GM21447 (cell line): ENCODE measurements around the gene IL19.
A peak's percentile ranks its signal among the peaks of the same experiment; 100 is the strongest.
"Not testable (repeated sequence)": the region's sequence is repeated elsewhere in the genome, so short reads cannot be mapped to it uniquely, and the experiment has no call there.

Experiments
- ATAC-seq: cut with Tn5 transposase; IDR thresholded peaks from one replicate; pipeline ENCODE4 v1.9.1; 2021; ENCODE audit not compliant: unreplicated experiment

Gene IL19

GRCh38 chr1:206772243-206772937 is 1.8 kb downstream of the IL19 start, which contains the start of gene IL10:
TSS of gene IL10 (minus strand) at chr1:206772494. CDS start at chr1:206772435, 59 bp downstream.
- ATAC-seq, result no peak

- no peak for ATAC-seq
Measured at GRCh38 chr1:206774093-206774492, 3.5 kb downstream of the IL19 start.

DNA sequence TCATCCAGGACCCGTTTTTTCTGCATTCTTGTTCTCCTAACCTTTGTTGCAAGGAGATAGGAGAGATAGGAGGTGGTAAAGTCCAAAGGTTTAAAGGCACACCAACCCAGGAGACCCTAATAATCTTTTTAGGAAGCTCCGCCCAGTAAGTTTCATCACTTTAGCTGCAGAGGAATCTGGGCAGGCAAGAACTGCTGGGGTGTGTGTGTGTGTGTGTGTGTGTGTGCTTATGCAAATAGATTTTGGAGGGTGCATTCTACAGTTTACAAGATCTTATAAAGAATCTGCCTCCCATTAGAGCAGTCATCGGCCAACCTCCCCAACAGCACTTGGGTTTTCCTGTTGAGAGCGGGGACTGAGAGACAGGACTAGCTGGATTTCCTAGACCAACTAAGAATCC is 5.7 kb downstream of the IL19 start:
- ATAC-seq, result no peak

GRCh38 chr1:206778031-206778430 is 7.5 kb downstream of the IL19 start:
- no peak for ATAC-seq

GRCh38 chr1:206778911-206779310 is 8.3 kb downstream of the IL19 start:
- not testable (repeated sequence) for ATAC-seq

- ATAC-seq, result no peak
Measured at GRCh38 chr1:206779638-206780037, 9.1 kb downstream of the IL19 start.

DNA sequence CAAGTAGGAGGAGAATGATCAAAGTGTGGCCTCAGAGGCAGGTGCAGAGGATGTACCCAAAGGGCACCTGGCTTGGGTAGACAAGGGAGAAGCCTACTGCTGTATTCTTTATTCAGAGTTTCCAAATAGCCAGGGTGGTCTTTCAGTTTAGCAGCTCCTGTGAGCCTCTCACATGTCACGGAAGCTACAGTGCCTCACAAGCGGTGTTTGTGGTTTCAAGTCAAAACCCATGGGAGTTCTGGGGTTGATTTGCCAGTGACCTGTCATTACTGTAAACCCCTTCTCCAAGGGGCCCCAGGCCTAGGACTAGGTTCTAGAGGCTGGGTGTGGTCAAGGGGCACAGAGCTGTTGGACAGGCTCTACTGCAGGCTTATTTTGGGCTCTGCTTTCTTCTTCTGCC is 11.9 kb downstream of the IL19 start:
- ATAC-seq, result peak; percentile 64

DNA sequence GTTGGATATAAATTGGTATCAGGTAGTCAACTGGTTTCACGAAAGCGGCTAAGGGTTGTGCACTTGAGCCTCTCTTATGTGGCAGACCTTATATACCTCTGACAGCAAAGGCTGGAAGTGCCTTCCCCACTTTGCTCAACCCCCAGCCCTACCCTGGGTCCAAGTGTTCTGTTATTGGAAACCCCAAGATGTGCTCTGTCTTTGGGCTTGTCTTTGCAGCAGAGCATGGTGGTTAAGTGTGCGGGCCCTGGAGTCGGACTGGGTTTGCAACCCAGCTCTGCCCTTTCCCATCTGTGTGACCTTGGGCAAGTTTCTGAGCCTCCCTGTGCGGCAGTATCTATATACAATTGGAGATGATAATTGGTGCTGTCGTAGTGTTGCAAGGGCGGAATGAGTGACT is 12.9 kb downstream of the IL19 start:
- no peak for ATAC-seq

DNA sequence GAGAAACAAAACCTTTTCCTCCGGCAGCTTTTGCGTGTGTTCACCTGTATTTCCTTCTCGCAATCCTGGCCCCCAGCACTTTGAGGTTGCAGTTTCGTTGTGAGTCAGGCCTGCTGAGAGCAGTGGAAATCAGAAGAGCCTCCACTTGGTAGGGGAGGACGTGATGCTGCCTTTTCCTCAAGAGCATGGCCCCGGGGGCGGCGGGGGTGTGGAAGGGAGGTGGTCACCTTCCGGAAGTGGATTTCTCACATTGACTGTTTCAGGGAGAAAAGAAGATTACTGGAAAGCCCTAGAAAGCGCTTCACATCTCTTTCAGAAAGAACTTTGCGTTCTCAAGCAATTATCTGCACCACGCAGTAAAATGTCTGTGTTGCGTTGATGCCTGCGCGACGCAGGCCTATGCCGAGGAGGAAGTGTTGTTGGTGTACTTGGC is 13.9 kb downstream of the IL19 start:
- peak; percentile 71 for ATAC-seq

DNA sequence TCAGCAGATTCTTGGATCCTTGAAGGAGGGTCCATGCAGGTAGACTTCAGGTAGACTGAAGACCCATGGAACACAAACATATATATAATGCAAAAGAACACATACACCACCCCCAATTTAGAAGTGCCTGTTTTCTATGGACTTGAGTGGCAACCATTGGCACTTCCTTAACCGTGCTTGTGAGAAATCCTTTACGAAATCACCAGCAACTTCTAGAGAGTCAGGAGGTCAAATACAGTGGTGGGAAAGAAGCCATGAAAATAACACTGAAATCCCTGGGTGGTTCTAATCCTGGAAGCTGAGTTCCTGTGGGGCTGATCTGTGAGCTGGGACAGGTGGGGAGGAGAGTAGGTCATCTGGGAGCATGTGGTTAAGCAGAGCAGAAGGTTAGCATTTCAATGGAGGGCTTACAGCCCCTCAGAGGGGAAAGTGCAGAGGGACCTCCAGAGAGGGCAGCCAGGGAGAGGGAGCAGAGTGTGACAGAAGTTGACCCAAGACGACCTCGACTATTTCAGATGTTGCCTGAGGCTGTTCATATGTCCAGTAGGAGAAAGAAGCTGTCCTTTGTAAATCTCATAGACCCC is 14.7 kb downstream of the IL19 start:
- no peak for ATAC-seq

DNA sequence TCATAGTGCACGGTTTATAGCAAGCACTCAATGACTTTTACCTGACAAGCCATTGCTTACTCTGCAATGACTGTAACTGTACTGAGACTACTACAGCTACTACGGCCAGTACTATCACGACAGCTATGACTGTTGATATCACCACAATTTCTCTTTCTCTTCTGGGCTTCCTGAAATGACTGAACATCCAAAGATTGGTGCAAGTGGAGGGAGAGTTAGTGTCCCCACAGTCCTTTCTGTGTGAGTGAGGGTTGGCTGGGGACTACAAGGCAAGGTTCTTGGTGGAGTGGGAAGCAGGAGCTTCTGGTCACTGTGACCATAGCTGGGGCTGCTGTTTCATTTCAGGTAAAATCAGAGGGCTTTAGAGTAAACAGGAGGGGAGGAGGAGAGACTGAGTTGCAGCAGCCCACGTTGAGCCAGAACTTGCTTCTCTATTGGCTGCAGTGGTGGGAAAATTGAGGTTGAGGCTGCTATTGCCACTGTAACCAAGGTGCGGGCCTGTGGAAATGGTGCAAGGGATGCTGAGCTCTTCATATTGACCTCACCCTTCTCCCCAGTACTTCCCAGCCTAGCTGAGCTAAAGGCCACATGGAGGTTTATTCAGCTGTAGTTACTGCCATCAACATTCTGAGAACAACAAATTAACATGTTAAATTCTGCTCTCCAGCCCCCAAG is 15.8 kb downstream of the IL19 start:
- no peak for ATAC-seq

DNA sequence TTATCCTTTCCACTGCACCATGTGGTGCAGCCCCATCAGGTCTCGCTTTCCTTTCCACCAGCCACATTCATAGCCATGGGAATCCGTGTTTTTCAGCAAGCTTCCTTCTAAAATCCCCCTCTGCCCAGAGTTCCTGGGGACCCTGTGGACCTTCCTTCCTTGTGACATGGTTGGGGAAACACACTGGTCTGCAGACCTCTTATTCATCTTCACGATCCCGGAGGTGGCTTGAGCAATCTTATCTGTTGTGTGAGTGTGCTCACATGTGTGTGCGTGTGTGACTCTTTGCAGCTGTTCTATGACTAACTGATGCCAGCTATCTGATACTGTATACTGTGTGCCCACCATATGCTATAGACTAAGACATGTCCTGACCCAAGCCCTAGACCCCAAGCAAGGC is 17.3 kb downstream of the IL19 start:
- no peak for ATAC-seq

GRCh38 chr1:206788487-206789050 is 18.0 kb downstream of the IL19 start:
- ATAC-seq, result no peak

DNA sequence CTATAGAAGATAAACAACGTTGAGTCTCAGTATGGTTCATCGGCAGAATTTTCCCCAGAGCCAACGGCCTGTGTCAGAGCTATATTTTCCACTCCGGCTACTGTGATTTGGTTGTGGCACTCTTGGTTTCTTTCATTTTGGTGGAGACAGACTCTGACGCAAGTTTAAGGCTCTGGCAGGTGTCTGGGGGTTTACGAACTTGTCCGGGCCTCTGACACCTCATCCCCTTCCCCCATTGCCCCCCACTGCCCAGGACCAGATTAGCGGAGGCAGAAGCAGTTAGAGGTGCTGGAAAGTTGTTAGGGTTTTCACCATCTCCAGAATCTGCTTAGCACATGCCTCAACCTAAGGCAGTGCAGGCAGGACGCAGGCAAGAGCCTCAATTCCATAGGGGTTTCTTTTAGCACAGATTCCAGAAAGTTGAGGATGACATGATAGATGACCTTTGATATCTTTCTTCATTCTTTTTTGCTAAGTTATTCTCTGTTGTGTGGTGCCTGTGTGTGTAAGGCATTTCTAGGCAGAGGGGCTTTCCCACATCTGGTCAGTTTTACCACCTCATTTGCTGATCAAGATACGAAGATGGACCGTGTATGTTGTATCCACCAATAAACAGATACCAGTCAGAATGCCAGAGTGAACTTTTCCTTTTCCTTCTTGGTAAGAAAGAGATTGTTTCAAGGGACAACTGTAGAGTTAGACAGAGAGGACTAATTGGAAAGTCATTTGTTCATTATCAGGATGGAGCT is 20.1 kb downstream of the IL19 start:
- ATAC-seq, result peak; percentile 43

DNA sequence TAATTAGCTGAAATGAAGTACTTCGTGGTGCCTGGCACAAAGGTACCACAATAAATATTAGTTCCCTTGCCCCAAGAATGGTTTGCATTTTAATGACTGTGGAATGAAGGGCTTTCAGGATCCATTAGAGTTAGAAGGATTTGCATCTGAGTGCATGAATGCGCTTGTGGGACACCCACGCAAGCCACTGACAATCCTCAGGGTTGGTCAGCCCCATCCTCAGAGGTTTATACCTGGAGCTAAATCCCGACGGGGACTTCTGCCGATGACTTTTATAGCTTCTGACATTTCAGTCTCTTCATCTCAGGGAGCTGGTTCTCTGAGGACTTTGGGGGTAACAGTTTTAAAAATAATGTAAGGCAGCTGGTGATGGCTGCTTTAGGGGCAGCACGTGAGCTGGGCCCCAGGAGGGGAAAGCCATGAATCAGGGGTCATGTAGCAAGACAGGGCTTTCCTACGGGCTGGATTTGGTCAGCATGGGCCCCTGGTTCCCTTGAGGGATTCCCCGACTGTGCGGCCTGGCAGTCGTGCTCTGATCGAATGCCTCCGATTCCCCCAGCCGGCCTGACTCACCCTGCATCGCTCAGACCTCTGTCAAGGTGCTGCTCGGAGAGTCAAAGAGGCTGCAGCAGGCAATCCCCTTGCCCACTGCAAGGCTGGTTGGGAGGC is 22.5 kb downstream of the IL19 start:
- ATAC-seq, result peak; percentile 43

GRCh38 chr1:206793620-206794019 is 23.0 kb downstream of the IL19 start:
- ATAC-seq, result no peak

DNA sequence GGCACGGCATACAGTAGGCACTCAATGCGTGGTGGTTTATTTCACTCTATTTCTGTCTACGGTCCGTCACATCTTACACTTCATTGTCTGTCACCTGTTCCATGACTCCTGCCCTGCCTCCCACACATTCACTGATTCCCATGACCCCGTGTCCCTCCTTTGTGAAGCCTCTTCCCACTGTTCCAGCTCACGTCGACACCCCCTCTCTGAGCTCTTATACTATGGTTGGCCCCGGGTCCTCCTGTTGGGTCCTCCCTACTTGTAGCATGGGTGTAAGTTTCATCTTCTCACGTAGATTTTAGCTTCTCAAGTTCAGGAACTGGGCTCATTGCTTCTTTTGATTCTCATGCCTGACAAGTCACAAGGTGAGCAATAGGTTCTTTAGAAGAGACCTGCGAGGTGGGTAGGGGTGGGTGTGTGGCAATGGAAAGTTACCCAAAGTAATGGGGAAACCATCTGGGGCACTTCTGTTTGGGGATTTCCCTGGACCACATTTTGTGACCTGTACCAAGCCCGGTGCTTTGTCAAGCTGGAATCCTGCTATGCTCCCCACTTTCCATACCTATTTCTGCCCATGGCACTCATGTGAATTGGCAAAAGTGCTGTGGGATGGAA is 23.8 kb downstream of the IL19 start:
- no peak for ATAC-seq

DNA sequence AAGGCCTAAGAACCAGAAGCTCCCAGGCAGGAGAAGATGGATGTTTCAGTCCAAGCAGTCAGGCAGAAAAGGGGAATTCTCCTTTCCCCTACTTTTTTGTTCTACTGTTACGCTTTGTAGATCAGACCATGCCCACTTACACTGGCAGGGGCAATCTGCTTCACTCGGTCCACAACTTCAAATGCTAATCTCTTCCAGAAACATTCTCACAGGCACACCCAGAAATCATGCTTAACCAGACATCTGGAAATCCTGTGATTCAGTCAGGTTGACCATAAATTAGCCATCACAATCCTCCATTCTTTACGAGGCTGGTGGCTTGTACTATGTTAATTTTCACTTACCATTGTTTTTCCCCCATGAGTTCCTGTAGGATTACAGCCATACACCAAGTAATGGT is 25.5 kb downstream of the IL19 start:
- no peak for ATAC-seq

GRCh38 chr1:206796981-206797402 is 26.4 kb downstream of the IL19 start:
- ATAC-seq, result no peak
